Liver (tissue), 9 donors: ENCODE measurements around the gene ACOT12. TPM values are rescaled to one million over a fixed set of nuclear protein-coding genes. Genes with fewer than 3 reads are reported as not detected.

Experiments
- DNase-seq: peaks from one replicate; pipeline ENCODE4 v3.0.0-alpha.2; 2017; ENCODE audit warnings: low spot score
- H3K27ac ChIP-seq, 2 donors: one replicate each; pipeline ENCODE4 v1.7.0; 2013; ENCODE audit warnings: inconsistent platforms in 2 of 2, low read length in 2 of 2, control low read depth in 1 of 2, low read depth in 1 of 2, mild to moderate bottlenecking in 1 of 2
- H3K27me3 ChIP-seq, 4 donors: one replicate each; pipeline versions ENCODE4 v1.6.1 to v1.7.0; 2013; ENCODE audit warnings: low read length in 3 of 4, inconsistent platforms in 1 of 4, mild to moderate bottlenecking in 1 of 4, moderate library complexity in 1 of 4; ENCODE audit not compliant: control insufficient read depth in 4 of 4, insufficient read depth in 4 of 4
- H3K36me3 ChIP-seq, 4 donors: one replicate each; pipeline versions ENCODE4 v1.6.1 to v1.7.0; 2013; ENCODE audit warnings: low read length in 3 of 4, mild to moderate bottlenecking in 3 of 4, low read depth in 1 of 4, moderate library complexity in 1 of 4; ENCODE audit not compliant: control insufficient read depth in 4 of 4, insufficient read depth in 3 of 4
- H3K4me1 ChIP-seq, 4 donors: one replicate each; pipeline versions ENCODE4 v1.6.1 to v1.7.0; 2013; ENCODE audit warnings: low read length in 3 of 4, mild to moderate bottlenecking in 3 of 4, moderate library complexity in 1 of 4; ENCODE audit not compliant: control insufficient read depth in 4 of 4, insufficient read depth in 4 of 4
- H3K4me3 ChIP-seq, 3 donors: one replicate each; pipeline versions ENCODE4 v1.6.1 to v1.7.0; 2013; ENCODE audit warnings: low read length in 3 of 3, control low read depth in 1 of 3, low read depth in 1 of 3, mild to moderate bottlenecking in 1 of 3
- H3K9ac ChIP-seq, 2 donors: one replicate each; pipeline ENCODE4 v1.7.0; 2013; ENCODE audit warnings: low read length in 2 of 2, mild to moderate bottlenecking in 2 of 2, moderate library complexity in 2 of 2, control low read depth in 1 of 2, low read depth in 1 of 2
- H3K9me3 ChIP-seq, 4 donors: one replicate each; pipeline versions ENCODE4 v1.6.1 to v1.7.0; 2013; ENCODE audit warnings: low read length in 3 of 4; ENCODE audit not compliant: control insufficient read depth in 4 of 4
- GABPA ChIP-seq, 2 donors: IDR thresholded peaks in 1 of 2; conservative IDR thresholded peaks in 1 of 2; 2 replicates each; pipeline ENCODE4 v1.6.1; 2016; ENCODE audit warnings: antibody characterized with exemption in 2 of 2, mild to moderate bottlenecking in 1 of 2, moderate library complexity in 1 of 2
- HNF4A ChIP-seq, 2 donors: conservative IDR thresholded peaks; 2 replicates each; pipeline ENCODE4 v1.6.1; 2016; ENCODE audit warnings: antibody characterized with exemption in 2 of 2, mild to moderate bottlenecking in 2 of 2
- JUND ChIP-seq, 2 donors: IDR thresholded peaks; 2 replicates each; pipeline ENCODE4 v1.6.1; 2016; ENCODE audit warnings: antibody characterized with exemption in 2 of 2
- NR2F2 ChIP-seq: IDR thresholded peaks from 2 replicates; pipeline ENCODE4 v1.6.1; 2016; ENCODE audit warnings: antibody characterized with exemption
- RAD21 ChIP-seq, 2 donors: IDR thresholded peaks; 2 replicates each; pipeline ENCODE4 v1.6.1; 2016; ENCODE audit warnings: antibody characterized with exemption in 2 of 2, mild to moderate bottlenecking in 2 of 2
- REST ChIP-seq: IDR thresholded peaks from 2 replicates; pipeline ENCODE4 v1.6.1; 2016; ENCODE audit warnings: antibody characterized with exemption, mild to moderate bottlenecking
- RXRA ChIP-seq, 2 donors: IDR thresholded peaks; 2 replicates each; pipeline ENCODE4 v1.6.1; 2017 to 2018; ENCODE audit warnings: antibody characterized with exemption in 2 of 2, mild to moderate bottlenecking in 1 of 2
- TAF1 ChIP-seq: conservative IDR thresholded peaks from 2 replicates; pipeline ENCODE4 v1.6.1; 2016; ENCODE audit warnings: antibody characterized with exemption, mild to moderate bottlenecking
- YY1 ChIP-seq: IDR thresholded peaks from 2 replicates; pipeline ENCODE4 v1.6.1; 2016; ENCODE audit warnings: antibody characterized with exemption, mild to moderate bottlenecking
- WGBS: extraction: QIAGEN DNeasy Blood & Tissue Kit; methylation state at CpG from one replicate; pipeline ENCODE4 v1.1.7; 2013; 5-methylcytosine and 5-hydroxymethylcytosine counted together
- polyA plus RNA-seq, 2 donors: library from polyadenylated mRNA; stranded (reverse) in 1 of 2; unstranded in 1 of 2; fragments of 200-250 nt in 1 of 2; fragments of >200 nt in 1 of 2; fragmentation: Nextera tagmentation in 1 of 2; extraction: Ambion mirVana in 1 of 2; gene quantifications; one replicate each; pipeline versions ENCODE4 v1.2.1 to v1.2.3, GENCODE V29; 2013 to 2015
- total RNA-seq, 2 donors: library from RNA; depleted of rRNA; stranded (reverse); fragments of >200 nt; gene quantifications; one replicate each; pipeline ENCODE4 v1.2.3, GENCODE V29; 2014
- TF ChIP-seq, protein P1 (sequence below): IDR thresholded peaks from 2 replicates; pipeline ENCODE4 v1.6.1; 2016; ENCODE audit warnings: antibody characterized with exemption
- TF ChIP-seq, protein P2 (sequence below): fragments of 150-350 bp; IDR thresholded peaks from 2 replicates; pipeline ENCODE4 v1.5.1; 2017; ENCODE audit warnings: improper control_type of control experiment, low read depth, low read length; ENCODE audit not compliant: missing input control
- TF ChIP-seq, protein P3 (sequence below): IDR thresholded peaks from 2 replicates; pipeline ENCODE4 v1.6.1; 2016; ENCODE audit warnings: antibody characterized with exemption
- donor health status: healthy.
- donor health status: healthy.
- donor health status: healthy.
- donor health status: healthy.
- donor health status: healthy.

Gene ACOT12
- total RNA-seq = 10 to 100 TPM; 16.9 to 76.4 TPM
- polyA plus RNA-seq = 10 to 100 TPM; 26.8 to 50.7 TPM

- H3K27me3 ChIP-seq = no peaks in the 10 kb centered on the region
- DNase-seq = peak; percentile 43
- peaks cover 10 to 45% (median 12%) of the 10 kb centered on the region in 4 donors for H3K4me1 ChIP-seq
- peak; percentile 66 for TF ChIP-seq YY1
- TF ChIP-seq, protein P1, sequence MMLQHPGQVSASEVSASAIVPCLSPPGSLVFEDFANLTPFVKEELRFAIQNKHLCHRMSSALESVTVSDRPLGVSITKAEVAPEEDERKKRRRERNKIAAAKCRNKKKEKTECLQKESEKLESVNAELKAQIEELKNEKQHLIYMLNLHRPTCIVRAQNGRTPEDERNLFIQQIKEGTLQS = no peak
- peak in 1 of 2 donors; percentile 30 for TF ChIP-seq RXRA (IDR thresholded peaks at IDR 0.05)
- TF ChIP-seq RAD21 (IDR thresholded peaks at IDR 0.05) = peak; percentile 21 to 33
- peak in 1 of 2 donors; percentile 36 for TF ChIP-seq HNF4A (conservative IDR thresholded peaks at IDR 0.05)
- peak; percentile 76 for TF ChIP-seq REST
- peak within 1 kb of the TSS; percentile 22 to 59 for H3K9ac ChIP-seq
- H3K27ac ChIP-seq = peak within 1 kb of the TSS; percentile 53 to 88
- no peaks in the 10 kb centered on the region for H3K9me3 ChIP-seq
- H3K36me3 ChIP-seq = no peaks in the 10 kb centered on the region
- peak within 1 kb of the TSS; percentile 45 to 98 (median 76) for H3K4me3 ChIP-seq
- 4% methylated on average over 77 of the region's 77 CpGs for WGBS
These were observed at the start of gene ACOT12 for GRCh38 chr5:81393783-81394718. ACOT12 (minus strand) TSS chr5:81394134; CDS start chr5:81394114, 20 bp downstream.

GRCh38 chr5:81435023-81435422, 41.1 kb upstream of the ACOT12 start:
- no peaks in the 10 kb centered on the region for H3K9me3 ChIP-seq
- 89% methylated on average over 6 of the region's 6 CpGs for WGBS
- no peak overlapping the region for H3K4me3 ChIP-seq
- H3K9ac ChIP-seq = no peak overlapping the region
- no peak for DNase-seq
- no peaks in the 10 kb centered on the region for H3K27me3 ChIP-seq
- H3K36me3 ChIP-seq = peaks cover 0 to 2% (median 0%) of the 10 kb centered on the region in 4 donors
- no peaks in the 10 kb centered on the region for H3K4me1 ChIP-seq
- TF ChIP-seq, protein P1 = no peak
- no peak for TF ChIP-seq JUND (IDR thresholded peaks at IDR 0.05)
- no peak overlapping the region for H3K27ac ChIP-seq

DNA sequence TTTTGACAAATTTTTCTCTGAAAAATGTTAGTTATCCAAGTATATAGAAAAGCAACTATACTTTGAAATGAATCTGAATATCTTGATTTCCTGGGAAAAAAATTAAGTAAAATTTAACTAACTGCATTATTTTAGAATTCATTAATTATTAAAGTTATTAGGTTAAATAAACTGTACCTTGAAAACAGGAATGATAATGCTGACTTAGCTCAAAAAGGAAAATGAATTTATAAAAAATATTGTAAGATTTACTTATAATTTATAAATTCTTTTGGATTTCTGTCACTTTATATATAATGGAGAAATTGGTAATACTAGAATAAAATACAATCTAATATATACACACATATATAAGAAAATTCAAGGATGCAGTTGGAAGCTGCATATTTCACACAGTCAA, 36.1 kb upstream of the ACOT12 start:
- no peaks in the 10 kb centered on the region for H3K9me3 ChIP-seq
- no peaks in the 10 kb centered on the region for H3K27me3 ChIP-seq
- peaks cover 0 to 2% (median 0%) of the 10 kb centered on the region in 4 donors for H3K36me3 ChIP-seq
- H3K9ac ChIP-seq = no peak overlapping the region
- TF ChIP-seq, protein P1 = no peak
- TF ChIP-seq, protein P2, sequence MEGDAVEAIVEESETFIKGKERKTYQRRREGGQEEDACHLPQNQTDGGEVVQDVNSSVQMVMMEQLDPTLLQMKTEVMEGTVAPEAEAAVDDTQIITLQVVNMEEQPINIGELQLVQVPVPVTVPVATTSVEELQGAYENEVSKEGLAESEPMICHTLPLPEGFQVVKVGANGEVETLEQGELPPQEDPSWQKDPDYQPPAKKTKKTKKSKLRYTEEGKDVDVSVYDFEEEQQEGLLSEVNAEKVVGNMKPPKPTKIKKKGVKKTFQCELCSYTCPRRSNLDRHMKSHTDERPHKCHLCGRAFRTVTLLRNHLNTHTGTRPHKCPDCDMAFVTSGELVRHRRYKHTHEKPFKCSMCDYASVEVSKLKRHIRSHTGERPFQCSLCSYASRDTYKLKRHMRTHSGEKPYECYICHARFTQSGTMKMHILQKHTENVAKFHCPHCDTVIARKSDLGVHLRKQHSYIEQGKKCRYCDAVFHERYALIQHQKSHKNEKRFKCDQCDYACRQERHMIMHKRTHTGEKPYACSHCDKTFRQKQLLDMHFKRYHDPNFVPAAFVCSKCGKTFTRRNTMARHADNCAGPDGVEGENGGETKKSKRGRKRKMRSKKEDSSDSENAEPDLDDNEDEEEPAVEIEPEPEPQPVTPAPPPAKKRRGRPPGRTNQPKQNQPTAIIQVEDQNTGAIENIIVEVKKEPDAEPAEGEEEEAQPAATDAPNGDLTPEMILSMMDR = no peak
- TF ChIP-seq RXRA (IDR thresholded peaks at IDR 0.05) = no peak
- no peak for TF ChIP-seq TAF1
- TF ChIP-seq GABPA (IDR thresholded peaks at IDR 0.05 in 1 of 2, conservative IDR thresholded peaks at IDR 0.05 in 1 of 2) = no peak
- TF ChIP-seq, protein P3, sequence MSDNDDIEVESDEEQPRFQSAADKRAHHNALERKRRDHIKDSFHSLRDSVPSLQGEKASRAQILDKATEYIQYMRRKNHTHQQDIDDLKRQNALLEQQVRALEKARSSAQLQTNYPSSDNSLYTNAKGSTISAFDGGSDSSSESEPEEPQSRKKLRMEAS = no peak
- no peak for TF ChIP-seq NR2F2
- DNase-seq = no peak
- no peak overlapping the region for H3K27ac ChIP-seq
- peaks cover 0 to 13% (median 5%) of the 10 kb centered on the region in 4 donors for H3K4me1 ChIP-seq
- H3K4me3 ChIP-seq = no peak overlapping the region
